ENCODE data around the gene FCER1G. TPM values are rescaled to one million over a fixed set of nuclear protein-coding genes. Genes with fewer than 3 reads are reported as not detected.
"Not testable (repeated sequence)": the region's sequence is repeated elsewhere in the genome, so short reads cannot be mapped to it uniquely, and the experiment has no call there.

FCER1G gene
- total RNA-seq, 4 donors from 2014 or later, result 20.9 to 194 (median 49.2) TPM

DNA sequence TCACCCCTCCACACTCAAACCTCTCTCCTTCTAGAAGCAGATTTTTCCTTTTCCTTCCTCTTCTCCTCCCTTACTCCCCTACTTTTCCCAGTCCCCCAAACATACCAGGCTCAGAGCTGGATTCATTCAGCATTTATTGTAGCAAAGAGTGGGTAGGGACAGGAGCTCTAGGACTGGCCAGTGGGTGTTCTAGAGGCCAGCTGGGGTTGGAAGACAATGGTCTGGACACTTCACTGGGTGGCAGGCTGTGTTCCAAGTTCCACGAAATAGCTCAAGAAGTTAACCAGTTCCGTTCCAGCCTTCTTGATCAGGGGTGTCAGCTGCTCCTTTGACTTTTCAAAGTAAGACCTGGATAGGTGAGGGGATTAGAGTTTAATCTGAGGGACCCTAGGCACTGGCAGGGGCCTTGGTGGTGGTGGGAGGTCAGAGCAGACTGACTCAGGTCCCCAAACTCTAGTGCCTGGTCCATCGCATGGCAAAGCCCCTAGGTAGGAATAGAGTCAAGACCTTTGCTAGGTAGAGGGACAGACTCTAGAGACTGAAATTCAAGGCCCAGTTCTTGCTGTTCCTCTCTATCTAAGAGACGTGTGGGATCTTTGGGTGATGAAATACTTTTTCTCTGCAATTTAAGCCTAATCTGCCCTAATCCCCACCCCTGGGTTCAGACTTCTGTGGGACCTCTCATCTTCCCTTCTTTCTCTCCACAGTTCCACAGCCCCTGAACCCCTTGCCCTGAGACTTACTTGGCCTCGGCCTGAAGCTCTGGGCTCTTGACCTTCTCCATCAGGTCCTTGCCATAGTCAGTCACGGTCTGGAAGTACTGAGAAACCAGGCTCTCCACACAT lies 7.3 kb downstream of the FCER1G start:
- TF ChIP-seq CTCF (IDR thresholded peaks at IDR 0.05), result no peak
- TF ChIP-seq EP300 (IDR thresholded peaks at IDR 0.05; ENCODE audit: low read depth), result no peak
- TF ChIP-seq POLR2AphosphoS5 (IDR thresholded peaks at IDR 0.05), result no peak
- no peak for TF ChIP-seq POLR2A (IDR thresholded peaks at IDR 0.05)
- H3K27me3 ChIP-seq, result no peaks in the 10 kb centered on the region
- H3K36me3 ChIP-seq, result no peaks in the 10 kb centered on the region
- DNase-seq, result no peak
- no peak overlapping the region for H3K27ac ChIP-seq
- H3K9me3 ChIP-seq, result no peaks in the 10 kb centered on the region
- 73% methylated on average over 6 of the region's 6 CpGs; no CpG with 5 or more reads in 1 of the 2 donors for WGBS, 2 donors (ENCODE audit: low coverage in 1 of 2)
- no peak overlapping the region for H3K4me3 ChIP-seq
- intact Hi-C loops (cut with DNase I; ENCODE audit: low total_unique reads), result no loop called here
- H3K4me1 ChIP-seq, result peaks cover 12 to 21% (median 16%) of the 10 kb centered on the region in 4 donors
- in situ Hi-C loops (cut with MboI; ENCODE audit: low pct_ligation_motif_present in 1 of 4, low pct_unique_long_range_greater_than_20kb in 1 of 4, low sequenced_read_pairs in 3 of 4), result loop anchor here in 3 of 4 donors (10.0 to 25.0 kb wide), 3 partner anchors 152 to 165 kb away; no protein-coding TSS in a partner anchor

- in situ Hi-C loops (cut with MboI; ENCODE audit: low pct_ligation_motif_present in 1 of 4, low pct_unique_long_range_greater_than_20kb in 1 of 4, low sequenced_read_pairs in 3 of 4), result loop anchor here in 3 of 4 donors (10.0 to 25.0 kb wide), 3 partner anchors 151 to 163 kb away; no protein-coding TSS in a partner anchor
- Histone ChIP-seq H3K4me1 (peaks cover 14 to 23% (median 20%) of the 10 kb centered on the region in 4 donors), H3K9me3 (no peaks in the 10 kb centered on the region), H3K4me3 (no peak overlapping the region), H3K27me3 (no peaks in the 10 kb centered on the region), H3K36me3 (peaks cover 0 to 6% (median 2%) of the 10 kb centered on the region in 4 donors), H3K27ac (no peak overlapping the region)
- WGBS, 2 donors (ENCODE audit: low coverage in 1 of 2), result 88 to 100% methylated on average over 2 to 7 of the region's 7 CpGs
- intact Hi-C loops (cut with DNase I; ENCODE audit: low total_unique reads), result no loop called here
- TF ChIP-seq POLR2A (IDR thresholded peaks at IDR 0.05) (no peak), POLR2AphosphoS5 (IDR thresholded peaks at IDR 0.05) (no peak), EP300 (IDR thresholded peaks at IDR 0.05; ENCODE audit: low read depth) (no peak), CTCF (IDR thresholded peaks at IDR 0.05) (no peak)
- DNase-seq, result no peak
These were observed 9.0 kb downstream of the FCER1G start for GRCh38 chr1:161223805-161224694.

DNA sequence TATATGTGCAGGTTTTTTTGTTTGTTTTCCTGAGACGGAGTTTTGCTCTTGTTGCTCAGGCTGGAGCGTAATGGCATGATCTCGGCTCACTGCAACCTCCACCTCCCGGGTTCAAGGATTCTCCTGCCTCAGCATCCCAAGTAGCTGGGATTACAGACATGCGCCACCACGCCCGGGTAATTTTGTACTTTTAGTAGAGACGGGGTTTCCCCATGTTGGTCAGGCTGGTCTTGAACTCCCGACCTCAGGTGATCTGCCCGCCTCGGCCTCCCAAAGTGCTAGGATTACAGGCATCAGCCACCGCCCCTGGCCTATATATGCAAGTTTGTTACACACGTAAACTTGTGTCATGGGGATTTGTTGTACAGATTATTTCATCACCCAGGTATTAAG lies 9.6 kb downstream of the FCER1G start:
- peaks cover 0 to 11% (median 4%) of the 10 kb centered on the region in 4 donors for H3K36me3 ChIP-seq
- H3K4me3 ChIP-seq; intact Hi-C loops (cut with DNase I; ENCODE audit: low total_unique reads); DNase-seq; H3K27me3 ChIP-seq; H3K9me3 ChIP-seq: not testable (repeated sequence)
- in situ Hi-C loops (cut with MboI; ENCODE audit: low pct_ligation_motif_present in 1 of 4, low pct_unique_long_range_greater_than_20kb in 1 of 4, low sequenced_read_pairs in 3 of 4), result loop anchor here in 3 of 4 donors (10.0 to 25.0 kb wide), 3 partner anchors 150 to 163 kb away; no protein-coding TSS in a partner anchor
- peaks cover 14 to 23% (median 20%) of the 10 kb centered on the region in 4 donors for H3K4me1 ChIP-seq
- peak overlapping the region in 2 of 4 donors; percentile 65 to 80 for H3K27ac ChIP-seq
- 81 to 88% methylated on average over 6 to 13 of the region's 13 CpGs for WGBS, 2 donors (ENCODE audit: low coverage in 1 of 2)

DNA sequence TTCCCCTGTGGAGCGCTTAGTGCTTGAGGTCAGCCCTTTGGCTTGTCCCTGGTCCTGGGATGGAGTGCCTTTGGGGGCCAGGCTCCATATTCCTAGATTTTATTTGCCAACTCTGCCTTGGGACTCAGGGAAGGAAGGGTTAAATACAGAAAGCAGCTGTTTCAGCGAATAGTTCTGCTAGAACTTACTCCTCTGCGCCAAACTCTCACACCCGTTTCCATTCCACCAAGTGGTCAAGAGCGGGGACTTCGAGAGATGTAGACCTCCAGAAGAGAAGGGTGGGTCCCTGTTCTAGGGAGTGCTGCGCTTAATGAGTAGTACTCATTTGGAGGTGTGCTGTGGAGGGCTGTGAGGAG lies 10.1 kb downstream of the FCER1G start:
- peak overlapping the region; percentile 65 to 80 (median 74) for H3K27ac ChIP-seq
- no peaks in the 10 kb centered on the region for H3K9me3 ChIP-seq
- intact Hi-C loops (cut with DNase I; ENCODE audit: low total_unique reads) (no loop called here), in situ Hi-C loops (cut with MboI; ENCODE audit: low pct_ligation_motif_present in 1 of 4, low pct_unique_long_range_greater_than_20kb in 1 of 4, low sequenced_read_pairs in 3 of 4) (loop anchor here in 2 of 4 donors (10.0 kb wide), 2 partner anchors 150 to 160 kb away; no protein-coding TSS in a partner anchor)
- 78% methylated on average over 7 of the region's 7 CpGs; no CpG with 5 or more reads in 1 of the 2 donors for WGBS, 2 donors (ENCODE audit: low coverage in 1 of 2)
- TF ChIP-seq POLR2A (IDR thresholded peaks at IDR 0.05), result no peak
- TF ChIP-seq EP300 (IDR thresholded peaks at IDR 0.05; ENCODE audit: low read depth), result no peak
- TF ChIP-seq CTCF (IDR thresholded peaks at IDR 0.05), result no peak
- no peak for TF ChIP-seq POLR2AphosphoS5 (IDR thresholded peaks at IDR 0.05)
- H3K4me3 ChIP-seq, result no peak overlapping the region
- no peaks in the 10 kb centered on the region for H3K27me3 ChIP-seq
- no peak for DNase-seq
- peaks cover 0 to 11% (median 4%) of the 10 kb centered on the region in 4 donors for H3K36me3 ChIP-seq
- H3K4me1 ChIP-seq, result peaks cover 14 to 23% (median 20%) of the 10 kb centered on the region in 4 donors
